Measurements from ENCODE around the gene PLXNA4. TPM values are rescaled to one million over a fixed set of nuclear protein-coding genes. Genes with fewer than 3 reads are reported as not detected.
A peak's percentile ranks its signal among the peaks of the same experiment; 100 is the strongest.

PLXNA4 gene
- total RNA-seq, 2 donors from 2014 or later, result 24.0 to 42.7 TPM

GRCh38 chr7:132458729-132459128 lies 117.5 kb downstream of the PLXNA4 start:
- Mint-ChIP-seq H3K27me3 (ENCODE audit: insufficient read depth) (no peaks in the 10 kb centered on the region), H3K4me3 (no peak overlapping the region), H3K36me3 (ENCODE audit: low read depth) (peaks cover 8% of the 10 kb centered on the region), H3K27ac (no peak overlapping the region), H3K4me1 (peaks cover 9% of the 10 kb centered on the region), H3K9me3 (no peaks in the 10 kb centered on the region)
- Histone ChIP-seq H3K9me3 (ENCODE audit: control insufficient read depth, low read length) (no peaks in the 10 kb centered on the region), H3K27ac (ENCODE audit: low read depth, low read length) (no peak overlapping the region), H3K36me3 (ENCODE audit: control insufficient read depth, insufficient read depth, low read length) (peaks cover 3% of the 10 kb centered on the region), H3K4me1 (ENCODE audit: control insufficient read depth, insufficient read depth, low read length) (no peaks in the 10 kb centered on the region), H3K4me3 (ENCODE audit: low read length) (no peak overlapping the region), H3K27me3 (ENCODE audit: control insufficient read depth, insufficient read depth, low read length, poor library complexity, severe bottlenecking) (no peaks in the 10 kb centered on the region), H3K9ac (ENCODE audit: extremely low read depth, low read length, poor library complexity, severe bottlenecking) (no peak overlapping the region)
- no peak for DNase-seq
- TF ChIP-seq, protein P1, sequence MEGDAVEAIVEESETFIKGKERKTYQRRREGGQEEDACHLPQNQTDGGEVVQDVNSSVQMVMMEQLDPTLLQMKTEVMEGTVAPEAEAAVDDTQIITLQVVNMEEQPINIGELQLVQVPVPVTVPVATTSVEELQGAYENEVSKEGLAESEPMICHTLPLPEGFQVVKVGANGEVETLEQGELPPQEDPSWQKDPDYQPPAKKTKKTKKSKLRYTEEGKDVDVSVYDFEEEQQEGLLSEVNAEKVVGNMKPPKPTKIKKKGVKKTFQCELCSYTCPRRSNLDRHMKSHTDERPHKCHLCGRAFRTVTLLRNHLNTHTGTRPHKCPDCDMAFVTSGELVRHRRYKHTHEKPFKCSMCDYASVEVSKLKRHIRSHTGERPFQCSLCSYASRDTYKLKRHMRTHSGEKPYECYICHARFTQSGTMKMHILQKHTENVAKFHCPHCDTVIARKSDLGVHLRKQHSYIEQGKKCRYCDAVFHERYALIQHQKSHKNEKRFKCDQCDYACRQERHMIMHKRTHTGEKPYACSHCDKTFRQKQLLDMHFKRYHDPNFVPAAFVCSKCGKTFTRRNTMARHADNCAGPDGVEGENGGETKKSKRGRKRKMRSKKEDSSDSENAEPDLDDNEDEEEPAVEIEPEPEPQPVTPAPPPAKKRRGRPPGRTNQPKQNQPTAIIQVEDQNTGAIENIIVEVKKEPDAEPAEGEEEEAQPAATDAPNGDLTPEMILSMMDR (conservative IDR thresholded peaks at IDR 0.05), result no peak
- WGBS, 2 experiments (ENCODE audit: insufficient coverage in 1 of 2, insufficient read length in 1 of 2), result 96 to 98% methylated on average over 7 to 10 of the region's 10 CpGs

DNA sequence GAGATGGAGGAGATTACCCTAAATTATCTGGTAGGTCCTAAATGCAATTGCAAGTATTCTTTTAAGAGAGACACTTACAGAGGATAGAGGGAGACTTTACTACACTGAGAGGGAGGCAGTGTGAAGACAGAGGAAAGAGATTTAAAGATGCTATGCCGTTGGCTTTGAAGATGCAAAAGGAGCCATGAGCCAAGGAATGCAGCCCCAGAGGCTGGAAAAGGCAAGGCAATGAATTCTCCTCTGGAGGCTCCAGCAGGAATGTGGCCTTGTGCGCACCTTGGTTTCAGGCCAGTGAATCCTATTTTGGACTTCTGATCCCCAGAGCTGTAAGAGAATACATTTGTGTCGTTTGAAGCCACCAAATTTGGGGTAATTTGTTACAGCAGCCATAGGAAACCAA lies 118.6 kb downstream of the PLXNA4 start:
- WGBS, 2 experiments (ENCODE audit: insufficient coverage in 1 of 2, insufficient read length in 1 of 2), result 87 to 96% methylated on average over 3 of the region's 3 CpGs
- H3K9me3 Mint-ChIP-seq, result no peaks in the 10 kb centered on the region
- H3K4me3 Mint-ChIP-seq, result no peak overlapping the region
- peaks cover 9% of the 10 kb centered on the region for H3K4me1 Mint-ChIP-seq
- H3K27me3 Mint-ChIP-seq (ENCODE audit: insufficient read depth), result no peaks in the 10 kb centered on the region
- Histone ChIP-seq H3K9me3 (ENCODE audit: control insufficient read depth, low read length) (no peaks in the 10 kb centered on the region), H3K4me3 (ENCODE audit: low read length) (no peak overlapping the region), H3K36me3 (ENCODE audit: control insufficient read depth, insufficient read depth, low read length) (peaks cover 3% of the 10 kb centered on the region), H3K9ac (ENCODE audit: extremely low read depth, low read length, poor library complexity, severe bottlenecking) (no peak overlapping the region), H3K27me3 (ENCODE audit: control insufficient read depth, insufficient read depth, low read length, poor library complexity, severe bottlenecking) (no peaks in the 10 kb centered on the region), H3K27ac (ENCODE audit: low read depth, low read length) (no peak overlapping the region), H3K4me1 (ENCODE audit: control insufficient read depth, insufficient read depth, low read length) (no peaks in the 10 kb centered on the region)
- DNase-seq, result no peak
- H3K27ac Mint-ChIP-seq, result no peak overlapping the region
- peaks cover 8% of the 10 kb centered on the region for H3K36me3 Mint-ChIP-seq (ENCODE audit: low read depth)
- TF ChIP-seq, protein P1 (conservative IDR thresholded peaks at IDR 0.05), result peak; percentile 51

- Histone ChIP-seq H3K36me3 (ENCODE audit: control insufficient read depth, insufficient read depth, low read length) (peaks cover 3% of the 10 kb centered on the region), H3K27ac (ENCODE audit: low read depth, low read length) (no peak overlapping the region), H3K9ac (ENCODE audit: extremely low read depth, low read length, poor library complexity, severe bottlenecking) (no peak overlapping the region), H3K4me1 (ENCODE audit: control insufficient read depth, insufficient read depth, low read length) (no peaks in the 10 kb centered on the region), H3K4me3 (ENCODE audit: low read length) (no peak overlapping the region), H3K27me3 (ENCODE audit: control insufficient read depth, insufficient read depth, low read length, poor library complexity, severe bottlenecking) (no peaks in the 10 kb centered on the region), H3K9me3 (ENCODE audit: control insufficient read depth, low read length) (no peaks in the 10 kb centered on the region)
- Mint-ChIP-seq H3K27me3 (ENCODE audit: insufficient read depth) (no peaks in the 10 kb centered on the region), H3K36me3 (ENCODE audit: low read depth) (peaks cover 10% of the 10 kb centered on the region), H3K9me3 (no peaks in the 10 kb centered on the region), H3K4me3 (no peak overlapping the region), H3K27ac (no peak overlapping the region), H3K4me1 (peaks cover 9% of the 10 kb centered on the region)
- DNase-seq, result peak; percentile 62
- WGBS, 2 experiments (ENCODE audit: insufficient coverage in 1 of 2, insufficient read length in 1 of 2), result 72% methylated on average over 7 of the region's 7 CpGs; no CpG with 5 or more reads in 1 of the 2 experiments
- TF ChIP-seq, protein P1 (conservative IDR thresholded peaks at IDR 0.05), result no peak
These were observed 119.9 kb downstream of the PLXNA4 start for GRCh38 chr7:132456418-132456817.

All from endodermal cell (in vitro differentiated cells).